Measurements from ENCODE around the gene SHOX. TPM values are rescaled to one million over a fixed set of nuclear protein-coding genes. Genes with fewer than 3 reads are reported as not detected.

SHOX gene
- total RNA-seq, 1 experiment from 2014 or later: not detected

DNA sequence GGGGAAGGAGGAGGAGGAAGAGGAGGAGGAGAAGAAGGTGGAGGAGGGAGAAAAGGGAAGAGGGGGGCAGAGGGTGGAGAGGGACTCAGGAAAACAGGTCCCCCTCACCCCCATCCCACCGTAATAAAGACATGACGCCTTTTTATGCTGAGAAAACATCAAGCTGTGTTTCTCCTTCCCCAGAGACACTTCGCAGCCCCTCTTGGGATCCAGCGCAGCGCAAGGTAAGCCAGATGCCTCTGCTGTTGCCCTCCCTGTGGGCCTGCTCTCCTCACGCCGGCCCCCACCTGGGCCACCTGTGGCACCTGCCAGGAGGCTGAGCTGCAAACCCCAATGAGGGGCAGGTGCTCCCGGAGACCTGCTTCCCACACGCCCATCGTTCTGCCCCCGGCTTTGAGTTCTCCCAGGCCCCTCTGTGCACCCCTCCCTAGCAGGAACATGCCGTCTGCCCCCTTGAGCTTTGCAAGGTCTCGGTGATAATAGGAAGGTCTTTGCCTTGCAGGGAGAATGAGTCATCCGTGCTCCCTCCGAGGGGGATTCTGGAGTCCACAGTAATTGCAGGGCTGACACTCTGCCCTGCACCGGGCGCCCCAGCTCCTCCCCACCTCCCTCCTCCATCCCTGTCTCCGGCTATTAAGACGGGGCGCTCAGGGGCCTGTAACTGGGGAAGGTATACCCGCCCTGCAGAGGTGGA is 45.3 kb upstream of the SHOX start (continued):
- no peak for TF ChIP-seq EZH2phosphoT487 (IDR thresholded peaks at IDR 0.05; ENCODE audit: borderline replicate concordance)
- no peak for TF ChIP-seq SP1 (IDR thresholded peaks at IDR 0.05; ENCODE audit: low read depth)
- TF ChIP-seq FOSL1 (IDR thresholded peaks at IDR 0.05; ENCODE audit: low read depth): no peak
- no peak for TF ChIP-seq CEBPB (IDR thresholded peaks at IDR 0.05; ENCODE audit: low read depth)
- TF ChIP-seq, protein P1, sequence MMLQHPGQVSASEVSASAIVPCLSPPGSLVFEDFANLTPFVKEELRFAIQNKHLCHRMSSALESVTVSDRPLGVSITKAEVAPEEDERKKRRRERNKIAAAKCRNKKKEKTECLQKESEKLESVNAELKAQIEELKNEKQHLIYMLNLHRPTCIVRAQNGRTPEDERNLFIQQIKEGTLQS (IDR thresholded peaks at IDR 0.05): no peak
- TF ChIP-seq JUND (IDR thresholded peaks at IDR 0.05): no peak
- TF ChIP-seq, protein P2, sequence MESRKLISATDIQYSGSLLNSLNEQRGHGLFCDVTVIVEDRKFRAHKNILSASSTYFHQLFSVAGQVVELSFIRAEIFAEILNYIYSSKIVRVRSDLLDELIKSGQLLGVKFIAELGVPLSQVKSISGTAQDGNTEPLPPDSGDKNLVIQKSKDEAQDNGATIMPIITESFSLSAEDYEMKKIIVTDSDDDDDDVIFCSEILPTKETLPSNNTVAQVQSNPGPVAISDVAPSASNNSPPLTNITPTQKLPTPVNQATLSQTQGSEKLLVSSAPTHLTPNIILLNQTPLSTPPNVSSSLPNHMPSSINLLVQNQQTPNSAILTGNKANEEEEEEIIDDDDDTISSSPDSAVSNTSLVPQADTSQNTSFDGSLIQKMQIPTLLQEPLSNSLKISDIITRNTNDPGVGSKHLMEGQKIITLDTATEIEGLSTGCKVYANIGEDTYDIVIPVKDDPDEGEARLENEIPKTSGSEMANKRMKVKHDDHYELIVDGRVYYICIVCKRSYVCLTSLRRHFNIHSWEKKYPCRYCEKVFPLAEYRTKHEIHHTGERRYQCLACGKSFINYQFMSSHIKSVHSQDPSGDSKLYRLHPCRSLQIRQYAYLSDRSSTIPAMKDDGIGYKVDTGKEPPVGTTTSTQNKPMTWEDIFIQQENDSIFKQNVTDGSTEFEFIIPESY (IDR thresholded peaks at IDR 0.05; ENCODE audit: extremely low read depth, insufficient replicate concordance, low read length): no peak
- TF ChIP-seq, protein P3, sequence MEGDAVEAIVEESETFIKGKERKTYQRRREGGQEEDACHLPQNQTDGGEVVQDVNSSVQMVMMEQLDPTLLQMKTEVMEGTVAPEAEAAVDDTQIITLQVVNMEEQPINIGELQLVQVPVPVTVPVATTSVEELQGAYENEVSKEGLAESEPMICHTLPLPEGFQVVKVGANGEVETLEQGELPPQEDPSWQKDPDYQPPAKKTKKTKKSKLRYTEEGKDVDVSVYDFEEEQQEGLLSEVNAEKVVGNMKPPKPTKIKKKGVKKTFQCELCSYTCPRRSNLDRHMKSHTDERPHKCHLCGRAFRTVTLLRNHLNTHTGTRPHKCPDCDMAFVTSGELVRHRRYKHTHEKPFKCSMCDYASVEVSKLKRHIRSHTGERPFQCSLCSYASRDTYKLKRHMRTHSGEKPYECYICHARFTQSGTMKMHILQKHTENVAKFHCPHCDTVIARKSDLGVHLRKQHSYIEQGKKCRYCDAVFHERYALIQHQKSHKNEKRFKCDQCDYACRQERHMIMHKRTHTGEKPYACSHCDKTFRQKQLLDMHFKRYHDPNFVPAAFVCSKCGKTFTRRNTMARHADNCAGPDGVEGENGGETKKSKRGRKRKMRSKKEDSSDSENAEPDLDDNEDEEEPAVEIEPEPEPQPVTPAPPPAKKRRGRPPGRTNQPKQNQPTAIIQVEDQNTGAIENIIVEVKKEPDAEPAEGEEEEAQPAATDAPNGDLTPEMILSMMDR (IDR thresholded peaks at IDR 0.05 in 2 of 3, conservative IDR thresholded peaks at IDR 0.05 in 1 of 3; ENCODE audit: borderline replicate concordance in 1 of 3, insufficient read depth in 1 of 3, low read depth in 2 of 3, low read length in 2 of 3): no peak
- TF ChIP-seq EZH2 (IDR thresholded peaks at IDR 0.05): no peak

DNA sequence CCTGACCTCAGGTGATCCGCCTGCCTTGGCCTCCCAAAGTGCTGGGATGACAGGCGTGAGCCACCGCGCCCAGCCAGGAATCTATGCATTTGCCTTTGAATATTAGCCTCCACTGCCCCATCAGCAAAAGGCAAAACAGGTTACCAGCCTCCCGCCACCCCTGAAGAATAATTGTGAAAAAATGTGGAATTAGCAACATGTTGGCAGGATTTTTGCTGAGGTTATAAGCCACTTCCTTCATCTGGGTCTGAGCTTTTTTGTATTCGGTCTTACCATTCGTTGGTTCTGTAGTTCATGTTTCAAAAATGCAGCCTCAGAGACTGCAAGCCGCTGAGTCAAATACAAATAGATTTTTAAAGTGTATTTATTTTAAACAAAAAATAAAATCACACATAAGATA is 44.2 kb upstream of the SHOX start:
- Histone ChIP-seq H3K4me1 (ENCODE audit: control insufficient read depth in 1 of 2, insufficient read depth in 2 of 2, low read length in 2 of 2) (no peaks in the 10 kb centered on the region), H3K9me3 (ENCODE audit: control insufficient read depth in 1 of 2, insufficient read depth in 1 of 2, low read depth in 1 of 2, low read length in 2 of 2) (no peaks in the 10 kb centered on the region), H2AFZ (ENCODE audit: low read depth, low read length, poor library complexity, severe bottlenecking) (no peak overlapping the region), H3K27ac (ENCODE audit: low read depth, low read length) (no peak overlapping the region), H3K36me3 (ENCODE audit: control insufficient read depth in 1 of 2, insufficient read depth in 2 of 2, low read length in 2 of 2) (no peaks in the 10 kb centered on the region), H3K4me3 (replicated peaks in 1 of 2; ENCODE audit: low read depth in 1 of 2, low read length in 2 of 2) (no peak overlapping the region), H3K27me3 (ENCODE audit: insufficient read depth, low read length) (no peaks in the 10 kb centered on the region), H3K9ac (ENCODE audit: low read length) (no peak overlapping the region), H3K4me2 (ENCODE audit: low read length) (no peak overlapping the region), H3K79me2 (ENCODE audit: insufficient read depth, low read length) (no peaks in the 10 kb centered on the region), H3K9me2 (ENCODE audit: insufficient read depth) (no peaks in the 10 kb centered on the region), H4K20me1 (ENCODE audit: insufficient read depth) (no peaks in the 10 kb centered on the region)
- RAD21 ChIA-PET (ENCODE audit: low non-redundant PET in 1 of 2, low total read pairs in 2 of 2, uncharacterized antibody in 2 of 2, unreplicated experiment in 2 of 2): no interaction called here
- CTCF ChIA-PET: no interaction called here
- intact Hi-C loops (cut with micrococcal nuclease): no loop called here
- no peak for TF ChIP-seq RAD21 (IDR thresholded peaks at IDR 0.05; ENCODE audit: low read depth)
- TF ChIP-seq, protein P3 (IDR thresholded peaks at IDR 0.05 in 2 of 3, conservative IDR thresholded peaks at IDR 0.05 in 1 of 3; ENCODE audit: borderline replicate concordance in 1 of 3, insufficient read depth in 1 of 3, low read depth in 2 of 3, low read length in 2 of 3): no peak
- TF ChIP-seq, protein P1 (IDR thresholded peaks at IDR 0.05): no peak
- TF ChIP-seq, protein P4, sequence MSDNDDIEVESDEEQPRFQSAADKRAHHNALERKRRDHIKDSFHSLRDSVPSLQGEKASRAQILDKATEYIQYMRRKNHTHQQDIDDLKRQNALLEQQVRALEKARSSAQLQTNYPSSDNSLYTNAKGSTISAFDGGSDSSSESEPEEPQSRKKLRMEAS (IDR thresholded peaks at IDR 0.05): no peak
- no TSS peak for BruUV-seq (replicated peaks)
- DNase-seq (ENCODE audit: low read depth, low spot score): no peak
- POLR2A ChIA-PET: no interaction called here
- no peak for ATAC-seq
